Hepatocyte (in vitro differentiated cells): ENCODE data around the gene CATSPERB. TPM values are rescaled to one million over a fixed set of nuclear protein-coding genes. Genes with fewer than 3 reads are reported as not detected.

Experiments
- DNase-seq: peaks from one replicate; pipeline ENCODE4 v3.0.0-alpha.2; 2016; ENCODE audit warnings: low spot score
- H2AFZ ChIP-seq: fragments of 200-600 bp; sonication (generic); 2 replicates; pipeline ENCODE4 v1.6.0; 2016; ENCODE audit warnings: antibody characterized with exemption, mild to moderate bottlenecking
- H3K27ac ChIP-seq: fragments of 200-600 bp; sonication (generic); 2 replicates; pipeline ENCODE4 v1.5.1; 2016; ENCODE audit warnings: mild to moderate bottlenecking
- H3K27me3 ChIP-seq: fragments of 200-600 bp; sonication (generic); 2 replicates; pipeline ENCODE4 v1.6.1; 2016
- H3K36me3 ChIP-seq: fragments of 200-600 bp; sonication (generic); replicated peaks from 2 replicates; pipeline ENCODE4 v1.5.1; 2016; ENCODE audit warnings: low read depth; ENCODE audit not compliant: insufficient read depth
- H3K4me1 ChIP-seq: fragments of 200-600 bp; sonication (generic); 2 replicates; pipeline ENCODE4 v1.5.1; 2016; ENCODE audit warnings: mild to moderate bottlenecking, moderate library complexity; ENCODE audit not compliant: insufficient read depth
- H3K4me2 ChIP-seq: fragments of 200-600 bp; sonication (generic); 2 replicates; pipeline ENCODE4 v1.6.0; 2016
- H3K4me3 ChIP-seq: fragments of 200-600 bp; sonication (generic); 2 replicates; pipeline ENCODE4 v1.5.1; 2016; ENCODE audit warnings: mild to moderate bottlenecking
- H3K79me2 ChIP-seq: fragments of 200-600 bp; sonication (generic); 2 replicates; pipeline ENCODE4 v1.6.0; 2017; ENCODE audit warnings: mild to moderate bottlenecking
- H3K9me2 ChIP-seq: fragments of 200-600 bp; sonication (generic); replicated peaks from 2 replicates; pipeline ENCODE4 v1.6.0; 2017; ENCODE audit warnings: mild to moderate bottlenecking; ENCODE audit not compliant: insufficient read depth
- H3K9me3 ChIP-seq: fragments of 200-600 bp; sonication (generic); 2 replicates; pipeline ENCODE4 v1.5.1; 2016; ENCODE audit warnings: low read depth, mild to moderate bottlenecking
- H4K20me1 ChIP-seq: fragments of 200-600 bp; sonication (generic); 2 replicates; pipeline ENCODE4 v1.6.0; 2016; ENCODE audit warnings: mild to moderate bottlenecking; ENCODE audit not compliant: insufficient read depth, poor library complexity, severe bottlenecking
- CTCF ChIP-seq: fragments of 200-600 bp; sonication (generic); IDR thresholded peaks from 2 replicates; pipeline ENCODE4 v1.5.1; 2016; ENCODE audit warnings: antibody characterized with exemption, mild to moderate bottlenecking; ENCODE audit not compliant: poor library complexity
- EZH2 ChIP-seq: fragments of 200-600 bp; sonication (generic); IDR thresholded peaks from 2 replicates; pipeline ENCODE4 v1.6.1; 2016; ENCODE audit warnings: antibody characterized with exemption, mild to moderate bottlenecking, borderline replicate concordance
- EZH2phosphoT487 ChIP-seq: fragments of 200-600 bp; sonication (generic); IDR thresholded peaks from one replicate; pipeline ENCODE4 v1.6.1; 2018; ENCODE audit warnings: antibody characterized with exemption, mild to moderate bottlenecking, low read depth, moderate library complexity; ENCODE audit not compliant: unreplicated experiment, severe bottlenecking
- WGBS: methylation state at CpG from one replicate; pipeline ENCODE4 v1.1.6; 2016; ENCODE audit warnings: low lambda C conversion rate; ENCODE audit errors: missing lambda C conversion rate; 5-methylcytosine and 5-hydroxymethylcytosine counted together
- polyA plus RNA-seq: library from polyadenylated mRNA; unstranded; fragments of >200 nt; fragmentation: Nextera tagmentation; extraction: Ambion mirVana; gene quantifications from 2 replicates; pipeline ENCODE4 v1.2.1, GENCODE V29; 2016
- total RNA-seq: library from RNA; depleted of rRNA; stranded (reverse); fragments of >200 nt; gene quantifications from 2 replicates; pipeline ENCODE4 v1.2.3, GENCODE V29; 2014

CATSPERB gene
- total and polyA plus RNA-seq, 2 experiments from 2014 or later, result 0.93 to 7.1 TPM

DNA sequence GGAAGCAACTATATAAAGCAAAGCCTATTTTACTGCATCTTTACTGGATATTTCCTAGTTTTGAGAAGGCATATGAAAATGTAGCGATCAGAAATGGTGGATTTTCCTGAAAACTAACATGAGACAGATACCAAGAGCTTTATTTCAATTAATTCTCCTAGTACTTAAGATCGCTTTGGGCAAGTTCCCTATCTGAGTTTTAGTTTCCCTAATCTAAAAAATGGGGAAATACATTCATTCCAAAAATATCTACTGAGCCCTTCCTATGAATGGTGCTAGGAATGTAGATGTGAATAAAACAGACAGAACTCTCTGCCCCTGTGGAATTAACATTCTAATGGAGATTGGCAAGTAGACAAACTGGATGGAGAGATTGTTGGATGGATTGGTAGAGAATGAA lies 8.4 kb downstream of the CATSPERB start:
- H2AFZ ChIP-seq, result no peak overlapping the region
- no peak for TF ChIP-seq CTCF
- TF ChIP-seq EZH2, result no peak
- TF ChIP-seq EZH2phosphoT487, result no peak
- no peaks in the 10 kb centered on the region for H3K36me3 ChIP-seq
- H3K9me2 ChIP-seq, result no peaks in the 10 kb centered on the region
- H3K4me1 ChIP-seq, result no peaks in the 10 kb centered on the region
- H3K79me2 ChIP-seq, result no peaks in the 10 kb centered on the region
- H3K4me2 ChIP-seq, result no peak overlapping the region
- no peaks in the 10 kb centered on the region for H3K9me3 ChIP-seq
- H4K20me1 ChIP-seq, result no peaks in the 10 kb centered on the region
- WGBS, result 87% methylated on average over 2 of the region's 2 CpGs
- H3K27ac ChIP-seq, result no peak overlapping the region
- no peaks in the 10 kb centered on the region for H3K27me3 ChIP-seq
- no peak for DNase-seq
- H3K4me3 ChIP-seq, result no peak overlapping the region

DNA sequence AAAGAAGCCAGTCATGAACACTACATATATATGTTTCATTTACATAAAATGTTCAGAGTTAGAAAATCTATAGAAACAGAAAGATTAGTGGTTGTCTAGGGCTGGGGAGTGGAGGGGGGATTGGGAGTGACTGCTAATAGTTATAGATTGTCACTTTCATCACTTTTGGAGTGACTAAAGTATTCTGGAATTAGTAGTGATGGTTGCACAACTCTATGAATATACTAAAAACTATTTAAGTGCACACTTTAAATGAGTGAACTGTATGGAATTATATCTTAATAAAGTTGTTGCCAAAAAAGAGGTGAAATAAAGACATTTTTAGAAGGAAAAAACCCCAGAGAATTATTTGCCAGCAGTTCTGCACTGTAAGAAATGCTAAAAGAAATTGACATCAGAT lies 9.5 kb downstream of the CATSPERB start:
- no peaks in the 10 kb centered on the region for H3K27me3 ChIP-seq
- H4K20me1 ChIP-seq, result no peaks in the 10 kb centered on the region
- H3K4me1 ChIP-seq, result no peaks in the 10 kb centered on the region
- H3K79me2 ChIP-seq, result no peaks in the 10 kb centered on the region
- TF ChIP-seq CTCF (no peak), EZH2 (no peak), EZH2phosphoT487 (no peak)
- no peak overlapping the region for H3K27ac ChIP-seq
- H3K9me3 ChIP-seq, result no peaks in the 10 kb centered on the region
- no peaks in the 10 kb centered on the region for H3K9me2 ChIP-seq
- no peak for DNase-seq
- no peak overlapping the region for H2AFZ ChIP-seq
- no peaks in the 10 kb centered on the region for H3K36me3 ChIP-seq
- no peak overlapping the region for H3K4me3 ChIP-seq
- no peak overlapping the region for H3K4me2 ChIP-seq

- WGBS, result 87% methylated on average over 3 of the region's 3 CpGs
- Histone ChIP-seq H2AFZ (no peak overlapping the region), H3K9me3 (no peaks in the 10 kb centered on the region), H3K36me3 (no peaks in the 10 kb centered on the region), H3K4me1 (no peaks in the 10 kb centered on the region), H4K20me1 (no peaks in the 10 kb centered on the region), H3K27ac (no peak overlapping the region), H3K79me2 (no peaks in the 10 kb centered on the region), H3K27me3 (no peaks in the 10 kb centered on the region), H3K9me2 (no peaks in the 10 kb centered on the region), H3K4me3 (no peak overlapping the region), H3K4me2 (no peak overlapping the region)
- TF ChIP-seq EZH2 (no peak), EZH2phosphoT487 (no peak)
- no peak for DNase-seq
These were observed 12.0 kb downstream of the CATSPERB start for GRCh38 chr14:91719839-91720238.

- Histone ChIP-seq H3K4me3 (no peak overlapping the region), H3K27me3 (no peaks in the 10 kb centered on the region), H3K4me2 (no peak overlapping the region), H3K27ac (no peak overlapping the region), H4K20me1 (no peaks in the 10 kb centered on the region), H3K4me1 (no peaks in the 10 kb centered on the region), H3K79me2 (no peaks in the 10 kb centered on the region), H2AFZ (no peak overlapping the region), H3K9me2 (no peaks in the 10 kb centered on the region), H3K36me3 (no peaks in the 10 kb centered on the region), H3K9me3 (no peaks in the 10 kb centered on the region)
- TF ChIP-seq EZH2phosphoT487, result no peak
- TF ChIP-seq EZH2, result no peak
- no peak for TF ChIP-seq CTCF
- WGBS, result 59% methylated on average over 1 of the region's 1 CpG
- no peak for DNase-seq
These were observed 14.9 kb downstream of the CATSPERB start for GRCh38 chr14:91716999-91717398.
